GM19468 (cell line): ENCODE measurements around the gene CAST.

Source experiments
- ATAC-seq: cut with Tn5 transposase; IDR thresholded peaks from one replicate; pipeline ENCODE4 v1.9.1; 2021; ENCODE audit warnings: mild to moderate bottlenecking, moderate library complexity, moderate number of reproducible peaks; ENCODE audit not compliant: unreplicated experiment; ENCODE audit errors: extremely low read depth

The CAST gene

DNA sequence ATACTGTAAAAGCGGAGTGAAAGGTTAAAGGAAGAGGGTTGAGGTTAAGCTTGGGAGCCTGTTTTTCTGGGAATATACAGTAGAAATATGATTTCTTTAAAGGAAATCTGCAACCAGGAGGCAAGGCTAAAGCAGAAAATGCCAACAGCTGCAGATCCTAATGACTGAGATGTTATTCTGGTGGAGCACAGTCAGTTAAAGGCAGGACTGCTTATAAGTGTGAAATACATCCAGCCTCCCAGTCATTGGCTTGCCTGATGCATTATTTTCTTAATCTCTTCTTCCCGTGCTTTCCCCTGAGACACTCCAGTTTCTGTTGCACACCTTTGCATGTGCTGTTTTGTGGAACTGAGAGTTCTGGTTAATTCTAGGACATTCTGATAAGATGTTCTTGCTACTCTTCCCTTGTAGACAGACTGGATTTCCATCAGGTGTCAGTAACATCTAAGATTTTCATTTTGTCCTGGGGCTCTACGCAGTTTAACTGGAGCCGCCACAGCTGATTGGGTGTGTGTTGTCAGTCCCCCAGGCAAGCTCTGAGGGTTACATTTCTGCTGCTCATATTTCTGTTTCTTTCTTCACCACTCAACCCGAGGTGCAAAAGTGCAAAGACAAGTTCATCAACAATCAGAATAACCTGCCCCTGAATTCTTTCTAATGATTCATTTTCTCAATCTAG lies 44.4 kb downstream of the CAST start:
- ATAC-seq: no peak

DNA sequence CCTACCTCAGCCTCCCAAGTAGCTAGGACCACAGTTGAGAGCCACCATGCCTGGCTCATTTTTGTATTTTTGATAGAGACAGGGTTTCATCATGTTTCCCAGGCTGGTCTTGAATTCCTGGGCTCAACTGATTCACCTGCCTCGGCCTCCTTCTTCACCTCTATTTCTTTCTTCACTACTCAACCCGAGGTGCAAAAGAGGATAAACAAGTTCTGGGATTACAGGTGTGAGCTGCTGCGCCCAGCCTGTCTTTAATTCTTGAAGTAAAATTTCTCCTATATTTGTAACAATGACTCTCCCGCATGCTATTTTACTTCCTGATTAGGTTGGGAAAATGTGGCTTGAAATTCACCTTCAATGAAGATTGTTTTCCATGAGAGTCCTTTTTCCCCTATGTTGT lies 46.4 kb downstream of the CAST start:
- no peak for ATAC-seq

DNA sequence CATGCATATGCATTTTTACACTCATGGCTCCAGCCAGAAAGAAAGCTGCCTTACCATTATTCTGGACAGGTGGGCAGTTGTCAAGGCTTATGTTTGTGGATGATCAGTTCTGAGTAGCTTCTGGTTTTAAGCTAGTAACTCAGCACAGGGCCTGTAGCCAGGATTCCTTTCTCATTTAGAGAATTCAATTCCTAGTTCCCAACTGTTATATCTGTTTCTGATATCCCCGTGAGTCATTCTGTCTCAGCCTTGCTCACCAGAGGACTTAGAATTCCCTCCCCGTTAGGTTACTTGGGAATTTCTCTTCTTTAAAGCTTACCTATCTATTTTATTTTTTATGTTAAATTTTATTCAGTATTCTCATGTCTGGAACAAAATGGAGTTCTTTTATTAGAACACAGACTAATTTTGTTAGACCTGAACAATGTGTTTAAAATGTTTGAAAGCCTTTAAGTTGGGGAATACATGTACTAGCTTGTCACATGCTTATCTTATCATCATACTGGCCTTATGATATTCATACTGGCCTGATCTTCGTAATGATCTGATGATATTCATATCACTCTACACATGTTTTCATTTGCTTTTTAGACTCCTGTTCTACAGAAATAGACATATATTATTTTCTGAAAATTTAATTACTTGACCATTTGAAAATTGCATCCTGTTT lies 47.1 kb downstream of the CAST start:
- no peak for ATAC-seq

DNA sequence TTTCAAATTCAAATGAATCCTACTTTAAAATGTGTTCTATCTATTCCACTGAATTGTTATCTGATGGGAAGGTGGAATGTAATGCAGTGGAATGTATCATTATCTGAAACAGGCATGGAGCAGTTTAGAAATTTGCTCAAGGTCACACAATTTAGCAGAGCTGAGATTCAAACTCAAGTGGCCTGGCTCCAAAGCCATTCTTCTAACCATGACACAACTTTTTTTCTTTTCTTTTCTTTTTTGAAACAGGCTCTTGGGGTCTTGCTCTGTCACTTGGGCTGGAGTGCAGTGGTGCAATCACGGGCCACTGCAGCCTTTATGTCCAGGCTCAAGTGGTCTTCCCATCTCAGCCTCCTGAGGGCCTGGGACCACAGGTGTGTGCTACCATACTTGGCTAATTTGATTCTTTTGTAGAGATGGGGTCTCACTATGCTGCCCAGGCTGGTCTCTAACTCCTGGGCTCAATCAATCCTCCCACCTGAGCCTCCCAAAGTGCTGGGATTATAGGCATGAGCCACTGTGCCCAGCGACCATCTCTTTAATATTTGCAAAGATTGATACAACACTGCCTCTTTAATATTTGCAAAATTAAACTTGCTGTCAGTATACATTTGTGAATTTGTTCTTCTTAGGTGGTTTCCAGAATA lies 50.0 kb downstream of the CAST start:
- ATAC-seq: no peak

DNA sequence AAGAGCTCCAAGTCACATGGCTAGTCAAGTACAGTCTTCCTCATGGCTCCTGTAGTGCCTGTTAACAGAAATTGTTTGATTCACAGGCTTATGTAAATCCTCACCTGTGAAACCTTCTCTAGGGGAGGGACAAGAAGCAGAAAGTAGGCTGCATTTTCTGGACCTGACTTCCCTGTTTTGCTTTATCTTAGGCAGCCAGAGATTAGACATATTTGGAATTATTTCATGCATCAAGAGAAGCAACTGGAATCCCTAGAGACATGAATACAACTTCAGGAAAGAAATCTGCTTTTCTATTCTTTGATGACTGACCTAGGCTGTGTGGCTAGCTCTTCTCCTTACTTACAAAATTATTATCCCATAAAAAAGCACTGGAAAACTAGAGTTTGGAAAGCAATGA lies 52.3 kb downstream of the CAST start:
- ATAC-seq: no peak

DNA sequence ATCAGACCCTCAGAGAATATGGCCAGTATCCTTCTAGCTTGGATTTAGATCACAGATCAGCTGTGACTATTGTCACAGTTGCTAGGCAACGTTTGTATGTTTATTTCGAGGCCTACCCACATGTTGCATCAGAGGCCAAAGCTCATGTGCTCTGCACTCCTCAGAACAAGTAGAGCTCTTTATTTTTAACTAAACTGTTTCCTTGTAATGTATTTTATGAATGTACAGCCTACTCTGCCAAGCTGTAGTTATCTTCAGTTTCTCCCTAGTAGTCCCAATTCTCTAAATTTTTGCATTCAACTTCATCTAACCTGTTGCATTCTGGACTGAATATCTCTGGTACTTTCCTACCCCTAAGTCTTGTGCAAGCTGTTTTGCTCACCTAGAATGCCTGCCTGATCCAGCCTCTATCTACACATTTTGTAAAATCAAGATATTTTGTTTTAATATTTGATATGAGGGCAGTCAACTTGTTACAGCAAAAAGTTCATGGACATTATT lies 52.8 kb downstream of the CAST start:
- ATAC-seq: no peak

DNA sequence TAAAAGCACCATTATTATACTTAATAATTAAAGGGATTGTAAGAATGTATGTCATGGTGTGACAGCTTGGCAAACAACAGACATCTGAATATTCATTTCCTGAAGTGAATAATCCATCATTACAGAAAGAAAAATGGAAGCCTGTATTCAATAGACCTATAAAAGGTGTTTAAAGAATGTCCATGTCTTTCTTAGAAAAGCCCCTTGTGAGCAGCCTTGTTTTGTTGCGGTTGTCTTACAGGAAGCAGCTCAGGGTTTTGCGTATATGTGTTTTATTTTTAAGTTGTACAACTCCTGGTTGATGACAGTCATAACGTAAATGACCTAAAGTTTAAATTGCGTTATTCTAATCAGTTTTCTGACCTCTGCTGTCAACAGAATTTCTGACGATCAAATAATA lies 53.8 kb downstream of the CAST start:
- no peak for ATAC-seq

DNA sequence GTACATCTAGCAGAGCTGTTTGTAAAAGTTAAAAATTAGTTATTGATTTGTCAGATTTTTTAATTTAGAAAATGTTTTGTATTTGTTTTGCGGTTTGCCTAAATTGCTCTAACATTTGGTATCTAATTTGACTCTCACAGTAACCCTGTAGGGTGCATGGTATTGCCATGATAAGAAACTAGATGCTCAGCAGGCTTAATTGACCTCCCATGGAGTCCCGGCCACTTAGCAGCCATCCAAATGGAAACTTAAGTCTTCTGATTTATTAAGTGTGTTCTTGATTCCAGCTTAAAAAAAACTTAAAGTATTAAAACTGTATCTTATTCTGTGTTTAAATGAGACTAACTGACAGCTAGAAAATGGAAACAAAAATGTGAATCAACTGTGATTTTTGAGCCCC lies 54.5 kb downstream of the CAST start:
- no peak for ATAC-seq

DNA sequence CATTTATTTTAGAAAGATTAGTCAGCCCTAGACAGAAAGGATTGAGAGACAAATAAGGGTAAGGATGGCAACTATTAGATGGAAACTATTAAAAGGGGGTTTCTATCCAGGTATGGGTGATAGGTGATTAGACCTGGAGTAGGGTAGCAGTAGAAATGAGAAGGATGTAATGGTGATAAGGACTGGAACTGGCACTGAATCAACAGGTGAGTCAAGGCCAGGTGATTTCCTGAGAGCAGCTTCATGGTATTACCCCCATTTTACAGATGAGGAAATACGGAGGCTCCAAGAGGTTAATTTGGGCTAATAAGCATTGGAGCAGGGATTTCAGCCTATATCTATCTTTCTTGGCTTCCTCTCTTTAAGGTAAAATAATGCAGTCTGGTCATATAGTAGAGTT lies 55.7 kb downstream of the CAST start:
- no peak for ATAC-seq

DNA sequence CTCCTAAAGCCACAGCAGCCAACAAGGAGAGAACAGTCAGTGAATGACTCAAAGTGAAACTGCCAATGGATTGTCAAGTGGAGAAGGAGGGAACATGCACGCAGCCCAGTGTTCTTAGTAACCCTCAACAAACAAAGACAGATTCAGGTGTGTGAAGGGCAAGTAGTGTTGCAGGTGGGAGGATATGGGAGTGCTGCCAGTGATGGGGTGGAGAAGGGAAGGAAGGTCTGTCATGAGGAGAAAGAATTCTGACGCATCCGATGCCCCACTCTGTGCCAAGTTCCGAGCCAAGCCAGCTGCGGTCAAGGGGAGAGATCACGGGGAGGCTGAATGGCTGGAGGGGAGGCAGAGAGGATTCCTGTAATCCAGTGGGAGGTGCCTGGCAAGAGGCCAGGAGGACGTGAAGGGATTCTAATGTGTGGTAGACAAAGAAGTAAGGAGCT lies 56.5 kb downstream of the CAST start:
- ATAC-seq: no peak

DNA sequence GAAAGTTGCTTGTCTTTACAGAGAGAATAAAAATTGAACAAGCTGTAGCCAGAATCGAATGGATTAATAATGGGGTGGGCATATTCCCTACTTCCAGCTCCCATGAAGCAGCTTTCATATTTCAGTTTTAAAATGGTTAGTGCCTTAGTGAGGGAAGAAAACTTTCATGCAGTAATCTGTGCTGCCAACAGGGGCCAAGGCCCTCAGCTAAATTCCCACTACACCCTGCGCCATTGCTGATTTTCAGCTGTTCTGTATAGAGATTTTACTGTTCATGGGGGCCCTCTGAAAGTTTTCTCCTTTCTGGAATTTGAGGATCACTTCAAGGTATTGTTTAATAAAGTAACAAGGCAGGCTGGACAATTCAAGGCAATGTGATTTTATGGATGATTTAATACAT lies 58.2 kb downstream of the CAST start:
- no peak for ATAC-seq

DNA sequence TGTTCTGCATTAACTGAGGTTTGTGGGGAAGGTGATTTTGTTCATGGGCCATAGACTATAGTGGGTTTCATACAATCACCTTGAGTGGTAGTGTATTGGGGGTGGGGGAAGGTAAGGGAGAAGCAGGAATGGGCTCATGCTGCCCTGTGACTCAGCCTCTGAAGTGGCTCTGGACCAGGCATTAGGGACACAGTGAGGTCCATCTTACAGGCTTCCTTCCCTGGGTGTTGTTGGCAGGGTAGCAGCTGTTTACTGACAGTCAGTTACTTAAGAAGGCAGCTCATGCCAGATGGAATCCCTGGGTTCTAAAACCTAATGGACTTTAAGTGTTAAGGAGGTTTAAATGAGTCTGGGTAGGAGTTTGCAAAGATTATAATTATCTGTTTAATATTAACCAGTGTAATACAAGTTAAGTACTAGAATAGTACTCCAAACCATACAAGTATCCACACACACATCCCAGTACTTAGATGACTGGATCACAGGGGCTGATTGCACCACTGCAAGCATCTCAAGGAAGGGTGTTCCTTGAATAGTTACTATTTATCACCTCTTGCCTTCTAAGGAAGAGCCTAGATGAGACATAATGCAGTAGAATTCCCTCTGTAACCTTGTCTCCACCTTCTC lies 59.3 kb downstream of the CAST start:
- ATAC-seq: no peak

DNA sequence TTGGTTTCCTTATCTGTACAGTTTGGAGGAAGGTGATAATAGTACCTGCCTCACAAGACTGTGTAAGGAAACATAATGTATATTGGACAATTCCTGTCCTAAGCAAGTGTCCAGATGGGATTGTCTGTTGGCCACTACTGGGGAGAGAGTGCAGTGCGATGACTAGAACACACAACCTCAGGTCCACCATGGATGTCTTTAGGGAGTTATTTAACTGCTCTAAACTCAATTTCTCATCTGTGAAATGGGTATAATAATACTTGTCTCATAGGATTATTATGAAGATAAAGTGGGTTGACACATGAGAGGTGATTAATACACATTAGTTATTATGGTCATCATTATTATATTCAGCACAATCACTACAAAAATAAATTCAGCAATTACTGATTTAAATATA lies 63.1 kb downstream of the CAST start:
- ATAC-seq: no peak

DNA sequence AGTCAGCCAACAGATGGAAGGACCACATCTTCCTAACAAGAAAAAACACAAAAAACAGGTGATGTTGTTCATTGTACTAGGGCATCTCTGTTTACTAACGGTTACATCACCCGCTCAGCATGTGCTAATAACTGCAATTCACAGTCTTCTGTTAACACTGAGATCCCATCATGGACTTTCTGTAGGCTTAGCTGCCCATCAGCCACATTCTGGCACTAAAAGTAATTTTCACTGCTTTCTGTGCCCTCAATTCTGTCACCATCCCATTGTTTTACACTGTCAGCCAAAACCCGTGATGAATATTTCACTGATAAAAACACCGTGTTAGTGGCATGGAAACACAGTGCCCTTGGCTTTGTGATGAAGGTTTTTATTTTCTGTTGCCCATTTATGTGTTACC lies 64.6 kb downstream of the CAST start:
- no peak for ATAC-seq

DNA sequence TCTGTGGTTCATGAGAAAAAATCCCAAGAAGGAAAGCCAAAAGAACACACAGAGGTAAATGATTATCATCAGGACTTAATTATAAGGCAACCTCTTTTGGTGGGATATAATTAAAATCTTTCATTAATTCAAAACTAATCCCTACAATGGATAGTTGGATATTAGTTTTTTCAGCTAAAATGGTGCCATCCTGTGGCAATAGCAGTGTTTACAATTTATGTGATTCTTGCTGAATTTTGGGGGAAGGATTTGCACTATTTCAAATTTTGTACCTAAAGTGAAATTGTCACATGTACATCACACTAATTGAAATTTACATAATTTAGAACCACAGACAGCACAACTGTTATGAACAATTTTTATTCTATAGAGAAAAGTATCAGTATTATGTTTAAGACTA lies 67.0 kb downstream of the CAST start:
- ATAC-seq: no peak

DNA sequence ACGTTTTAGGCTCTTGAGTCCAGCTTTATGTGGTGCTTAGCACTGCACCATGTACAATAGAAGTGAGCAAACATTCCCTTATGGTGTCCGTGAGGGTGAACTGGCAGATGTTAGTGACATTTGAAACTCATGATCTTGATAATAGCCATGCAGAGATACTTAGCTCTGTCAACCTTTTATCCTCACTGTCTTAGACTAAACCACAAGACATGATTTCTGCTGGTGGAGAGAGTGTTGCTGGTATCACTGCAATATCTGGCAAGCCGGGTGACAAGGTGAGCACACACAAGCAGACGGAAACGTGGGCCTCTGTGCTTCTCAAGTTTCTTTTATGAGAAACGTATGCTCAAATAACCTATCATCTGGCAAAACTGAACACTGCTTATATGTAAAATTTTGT lies 68.4 kb downstream of the CAST start:
- ATAC-seq: no peak

DNA sequence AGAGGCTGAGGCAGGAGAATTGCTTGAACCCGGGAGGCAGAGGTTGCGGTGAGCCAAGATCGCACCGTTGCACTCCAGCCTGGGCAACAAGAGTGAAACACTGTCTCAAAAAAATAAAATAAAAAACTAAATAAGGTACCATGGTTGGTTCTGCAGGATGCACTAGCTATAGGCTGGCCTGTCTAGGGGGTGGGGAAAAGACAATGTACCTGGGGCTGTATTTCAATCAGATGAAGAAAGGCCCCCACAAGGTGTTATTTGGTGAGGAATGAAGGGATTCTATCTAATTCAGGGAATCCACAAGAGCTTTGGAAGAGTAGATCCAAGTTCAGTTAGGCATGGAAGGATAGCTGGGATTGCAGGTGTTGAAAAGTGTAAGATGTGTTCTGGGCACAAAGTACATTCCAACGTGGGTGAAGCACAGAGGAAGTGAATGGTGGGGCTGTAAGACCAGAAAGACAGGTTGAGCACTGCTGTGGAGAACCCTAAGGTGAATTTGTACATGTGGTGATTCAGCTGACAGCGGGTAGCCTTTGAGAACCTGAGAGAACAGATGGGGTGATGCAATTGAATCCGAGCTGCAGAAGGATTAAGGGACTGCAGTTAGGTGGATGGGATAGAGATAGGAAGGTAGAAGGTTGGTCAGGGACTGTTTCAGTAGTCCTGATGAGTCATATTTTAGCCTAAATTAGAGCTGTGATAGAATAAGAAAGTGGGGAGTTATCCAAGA lies 71.8 kb downstream of the CAST start:
- no peak for ATAC-seq

DNA sequence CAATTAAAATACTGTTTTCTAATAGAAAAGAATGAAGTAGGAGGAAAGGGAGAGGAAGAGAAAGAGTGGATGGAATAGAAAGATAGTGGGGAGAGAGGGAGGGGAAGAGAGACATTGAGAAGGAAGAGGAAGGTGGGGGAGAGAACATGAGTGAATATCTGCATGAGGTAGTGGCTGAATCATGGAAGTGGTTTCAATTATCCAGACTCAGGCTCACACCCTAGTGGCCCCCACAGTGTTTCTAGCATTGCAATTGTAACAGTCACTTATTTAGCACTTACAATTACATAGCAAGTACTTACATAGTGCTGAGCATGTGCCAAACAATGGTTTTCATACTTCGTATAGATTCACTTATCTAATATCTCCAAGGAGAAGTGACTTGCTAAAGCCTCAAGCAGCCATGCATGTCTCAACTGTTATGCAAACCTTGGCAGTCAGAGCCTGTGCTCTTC lies 72.7 kb downstream of the CAST start:
- ATAC-seq: no peak

DNA sequence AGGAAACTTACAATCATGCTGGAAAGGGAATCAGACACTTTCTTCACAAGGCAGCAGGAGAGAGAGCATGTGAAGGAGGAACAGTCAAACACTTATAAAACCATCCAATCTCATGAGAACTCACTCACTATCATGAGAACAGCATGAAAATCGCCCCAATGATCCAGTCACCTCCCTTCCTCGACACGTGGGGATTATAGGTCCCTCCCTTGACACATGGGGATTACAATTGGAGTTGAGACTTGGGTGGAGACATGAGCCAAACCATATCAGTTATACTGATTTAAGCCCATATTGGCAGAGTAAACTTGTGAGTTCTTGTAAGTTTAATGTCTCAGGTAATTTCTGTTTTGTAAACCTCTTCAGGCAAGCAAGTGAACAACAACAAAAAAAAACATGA lies 74.8 kb downstream of the CAST start:
- no peak for ATAC-seq

DNA sequence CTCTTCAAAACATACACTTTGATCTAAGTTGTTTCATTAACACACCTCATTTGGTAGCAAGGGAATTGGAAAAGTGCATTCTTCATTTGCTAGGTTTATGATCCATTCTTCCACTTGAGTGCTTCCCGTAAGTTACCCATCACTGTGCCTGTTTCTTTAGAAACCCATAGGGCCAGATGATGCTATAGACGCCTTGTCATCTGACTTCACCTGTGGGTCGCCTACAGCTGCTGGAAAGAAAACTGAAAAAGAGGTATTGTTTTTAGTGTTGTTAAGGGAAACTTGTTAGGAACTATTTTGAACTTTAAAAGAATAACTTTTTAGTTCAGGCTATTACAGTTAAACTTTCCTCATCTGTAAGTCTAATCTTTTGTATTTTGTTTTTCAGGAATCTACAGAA lies 78.9 kb downstream of the CAST start:
- no peak for ATAC-seq
